DOHH2 (cell line): Measurements from ENCODE around the gene ORC5.

Experiments
- H3F3A ChIP-seq: fragments of 200-600 bp; sonication (generic), shearing (Covaris generic); 2 replicates; pipeline ENCODE4 v1.6.0; 2016; ENCODE audit warnings: antibody characterized with exemption, mild to moderate bottlenecking; ENCODE audit not compliant: control insufficient read depth, insufficient read depth
- H3K27ac ChIP-seq: fragments of 200-600 bp; sonication (generic); 2 replicates; pipeline ENCODE4 v1.5.1; 2014; ENCODE audit warnings: low read depth, mild to moderate bottlenecking, low read length, moderate library complexity
- H3K27me3 ChIP-seq: fragments of 200-600 bp; sonication (generic); 2 replicates; pipeline ENCODE4 v1.6.1; 2014; ENCODE audit warnings: mild to moderate bottlenecking, low read length, mixed read lengths; ENCODE audit not compliant: control insufficient read depth
- H3K36me3 ChIP-seq: fragments of 200-600 bp; sonication (generic); 2 replicates; pipeline ENCODE4 v1.6.1; 2014; ENCODE audit warnings: mild to moderate bottlenecking, low read length, moderate library complexity, mixed read lengths; ENCODE audit not compliant: control insufficient read depth
- H3K4me1 ChIP-seq: fragments of 200-600 bp; sonication (generic); 2 replicates; pipeline ENCODE4 v1.6.1; 2014; ENCODE audit warnings: mild to moderate bottlenecking, low read length, mixed read lengths; ENCODE audit not compliant: control insufficient read depth
- H3K4me2 ChIP-seq: fragments of 200-600 bp; sonication (generic); 2 replicates; pipeline ENCODE4 v1.6.0; 2014; ENCODE audit warnings: mild to moderate bottlenecking, low read length, moderate library complexity
- H3K4me3 ChIP-seq: fragments of 200-600 bp; sonication (generic); 2 replicates; pipeline ENCODE4 v1.5.1; 2014; ENCODE audit warnings: mild to moderate bottlenecking, low read length, mixed read lengths
- H3K79me2 ChIP-seq: fragments of 200-600 bp; sonication (generic); 2 replicates; pipeline ENCODE4 v1.6.1; 2014; ENCODE audit warnings: mild to moderate bottlenecking, low read length, mixed read lengths; ENCODE audit not compliant: control insufficient read depth
- H3K9me2 ChIP-seq: fragments of 200-600 bp; sonication (generic); replicated peaks from 2 replicates; pipeline ENCODE4 v1.6.1; 2014; ENCODE audit warnings: mild to moderate bottlenecking, low read length, mixed read lengths; ENCODE audit not compliant: control insufficient read depth
- H3K9me3 ChIP-seq: fragments of 200-600 bp; sonication (generic); 2 replicates; pipeline ENCODE4 v1.6.1; 2014; ENCODE audit warnings: antibody characterized with exemption, low read length, mixed read lengths; ENCODE audit not compliant: control insufficient read depth, insufficient read depth
- H4K20me1 ChIP-seq: fragments of 200-600 bp; sonication (generic); 2 replicates; pipeline ENCODE4 v1.6.0; 2014; ENCODE audit warnings: low read depth, mild to moderate bottlenecking, antibody characterized with exemption, low read length, moderate library complexity; ENCODE audit not compliant: control insufficient read depth, insufficient read depth
- CTCF ChIP-seq: fragments of 200-600 bp; sonication (generic); IDR thresholded peaks from one replicate; pipeline ENCODE4 v1.5.1; 2014; ENCODE audit warnings: antibody characterized with exemption, mild to moderate bottlenecking, low read depth, low read length; ENCODE audit not compliant: poor library complexity, severe bottlenecking
- EZH2phosphoT487 ChIP-seq: fragments of 200-600 bp; sonication (generic); IDR thresholded peaks from 2 replicates; pipeline ENCODE4 v1.6.1; 2017; ENCODE audit warnings: borderline replicate concordance, mild to moderate bottlenecking, antibody characterized with exemption, low read length, moderate library complexity, mixed read lengths

The ORC5 gene

DNA sequence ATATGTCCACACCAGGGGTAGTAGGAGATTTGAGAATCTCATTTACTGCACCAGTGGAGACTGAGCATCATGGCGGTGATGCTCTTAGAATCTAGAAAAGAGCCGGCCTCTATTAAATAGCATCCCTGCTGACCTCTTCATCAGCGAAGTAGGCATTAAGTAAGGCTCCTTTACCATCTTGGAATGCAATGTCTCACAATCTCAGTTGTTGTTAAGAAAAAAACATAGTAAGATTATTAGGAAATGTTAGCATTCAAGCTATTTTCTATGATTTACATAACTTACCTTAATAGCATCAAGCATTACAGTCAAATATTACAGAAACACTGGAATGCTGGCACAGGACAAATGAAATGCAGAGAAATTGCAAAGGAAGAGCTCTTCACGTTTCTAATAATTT lies 54.5 kb downstream of the ORC5 start:
- H3F3A ChIP-seq, result peaks cover 7% of the 10 kb centered on the region
- H3K27ac ChIP-seq, result no peak overlapping the region
- no peak overlapping the region for H3K4me3 ChIP-seq
- no peaks in the 10 kb centered on the region for H3K79me2 ChIP-seq
- H3K9me3 ChIP-seq, result no peaks in the 10 kb centered on the region
- TF ChIP-seq EZH2phosphoT487 (no peak), CTCF (no peak)
- no peaks in the 10 kb centered on the region for H3K4me1 ChIP-seq
- no peaks in the 10 kb centered on the region for H3K9me2 ChIP-seq
- H3K27me3 ChIP-seq, result no peaks in the 10 kb centered on the region
- H3K4me2 ChIP-seq, result no peak overlapping the region
- H3K36me3 ChIP-seq, result peaks cover 56% of the 10 kb centered on the region
- H4K20me1 ChIP-seq, result no peaks in the 10 kb centered on the region

DNA sequence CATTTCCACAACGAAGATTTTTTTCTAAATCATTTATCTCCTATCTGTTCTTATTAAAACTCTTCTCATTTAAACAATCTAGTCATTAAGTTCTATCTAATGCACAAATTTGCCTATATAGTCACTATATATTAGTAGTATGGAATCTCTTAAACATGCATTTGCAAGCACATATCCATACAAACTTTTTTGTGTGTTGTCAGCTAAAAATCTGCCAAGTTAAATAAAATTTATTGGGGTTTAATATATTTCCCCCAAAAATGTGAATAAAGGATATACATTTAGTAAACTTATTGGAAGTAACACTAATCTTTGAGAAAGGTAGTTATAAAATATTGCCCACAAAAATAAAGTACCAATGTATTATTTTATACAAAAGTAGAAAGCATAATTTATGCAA lies 55.3 kb downstream of the ORC5 start:
- TF ChIP-seq CTCF, result no peak
- no peak for TF ChIP-seq EZH2phosphoT487
- Histone ChIP-seq H3K27me3 (no peaks in the 10 kb centered on the region), H3K27ac (no peak overlapping the region), H4K20me1 (no peaks in the 10 kb centered on the region), H3K4me1 (no peaks in the 10 kb centered on the region), H3K4me3 (no peak overlapping the region), H3K79me2 (no peaks in the 10 kb centered on the region), H3K36me3 (peaks cover 53% of the 10 kb centered on the region), H3K9me2 (no peaks in the 10 kb centered on the region), H3K9me3 (no peaks in the 10 kb centered on the region), H3F3A (peaks cover 2% of the 10 kb centered on the region; the same call in 1 of the 2 replicates), H3K4me2 (no peak overlapping the region)

DNA sequence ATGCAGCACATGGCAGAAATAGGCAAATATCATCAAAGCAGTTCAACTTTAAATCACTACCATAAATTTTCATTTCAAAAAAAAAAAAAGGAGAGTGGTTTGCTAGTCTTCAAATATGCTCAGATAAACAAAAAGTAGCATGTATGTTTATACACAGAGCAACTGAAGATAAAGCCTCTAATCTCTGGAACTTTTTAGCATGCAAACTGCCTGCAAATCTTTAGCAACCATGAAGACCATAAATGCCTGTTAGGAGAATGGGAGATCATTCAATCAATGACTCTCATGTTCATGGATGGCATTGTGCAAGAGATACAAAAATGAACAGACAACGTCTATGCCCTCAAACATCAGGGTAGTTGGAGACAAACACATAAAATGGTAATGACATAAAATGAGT lies 57.3 kb downstream of the ORC5 start:
- TF ChIP-seq CTCF, result no peak
- no peak for TF ChIP-seq EZH2phosphoT487
- H3K79me2 ChIP-seq, result no peaks in the 10 kb centered on the region
- H3F3A ChIP-seq, result no peaks in the 10 kb centered on the region
- no peaks in the 10 kb centered on the region for H3K27me3 ChIP-seq
- no peak overlapping the region for H3K27ac ChIP-seq
- no peaks in the 10 kb centered on the region for H3K4me1 ChIP-seq
- no peaks in the 10 kb centered on the region for H4K20me1 ChIP-seq
- H3K9me2 ChIP-seq, result no peaks in the 10 kb centered on the region
- H3K9me3 ChIP-seq, result no peaks in the 10 kb centered on the region
- no peak overlapping the region for H3K4me2 ChIP-seq
- peaks cover 39% of the 10 kb centered on the region for H3K36me3 ChIP-seq
- H3K4me3 ChIP-seq, result no peak overlapping the region

DNA sequence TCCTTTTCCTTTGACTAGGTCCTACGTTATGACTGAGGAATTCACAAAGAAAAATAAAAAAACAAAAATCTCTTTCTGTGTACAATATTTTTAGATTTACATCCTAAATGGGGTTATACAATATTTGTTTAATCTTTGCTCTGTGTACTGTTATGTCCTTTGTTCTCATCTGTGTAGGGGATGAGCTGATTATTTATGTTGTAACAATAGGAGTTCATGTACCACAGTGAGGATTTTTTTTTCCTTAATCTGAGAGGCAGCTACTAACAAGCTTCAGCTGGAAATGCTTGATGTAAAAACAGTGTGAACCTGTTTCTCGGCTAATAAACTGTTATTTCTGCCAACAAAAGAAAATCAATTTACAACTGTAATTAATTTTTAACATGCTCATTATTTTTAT lies 58.0 kb downstream of the ORC5 start:
- no peaks in the 10 kb centered on the region for H3K27me3 ChIP-seq
- peaks cover 39% of the 10 kb centered on the region for H3K36me3 ChIP-seq
- no peak overlapping the region for H3K27ac ChIP-seq
- no peaks in the 10 kb centered on the region for H4K20me1 ChIP-seq
- H3F3A ChIP-seq, result no peaks in the 10 kb centered on the region
- H3K4me1 ChIP-seq, result no peaks in the 10 kb centered on the region
- H3K79me2 ChIP-seq, result no peaks in the 10 kb centered on the region
- no peak overlapping the region for H3K4me2 ChIP-seq
- no peak overlapping the region for H3K4me3 ChIP-seq
- TF ChIP-seq CTCF, result no peak
- no peak for TF ChIP-seq EZH2phosphoT487
- no peaks in the 10 kb centered on the region for H3K9me2 ChIP-seq
- no peaks in the 10 kb centered on the region for H3K9me3 ChIP-seq
